SHP77 treated with DMSO at 0.1 percent for 48 hours (cell line): Measurements from ENCODE around the gene OCA2.

Source experiments
- DNase-seq: peaks from one replicate; lab custom pipeline; 2025; lab: John Stamatoyannopoulos, UW

Gene OCA2

GRCh38 chr15:27845535-27846369 is 253.4 kb downstream of the OCA2 start:
- no peak for DNase-seq

- DNase-seq, result no peak
Measured at GRCh38 chr15:27844018-27844666, 255.0 kb downstream of the OCA2 start.

- DNase-seq, result no peak
Measured at GRCh38 chr15:27843146-27843545, 256.0 kb downstream of the OCA2 start.

GRCh38 chr15:27842526-27842925 is 256.6 kb downstream of the OCA2 start:
- DNase-seq, result no peak

- DNase-seq, result no peak
Measured at GRCh38 chr15:27835233-27835939, 263.7 kb downstream of the OCA2 start.

- DNase-seq, result no peak
Measured at GRCh38 chr15:27834684-27835083, 264.4 kb downstream of the OCA2 start.

- no peak for DNase-seq
Measured at GRCh38 chr15:27833974-27834373, 265.1 kb downstream of the OCA2 start.

- no peak for DNase-seq
Measured at GRCh38 chr15:27833178-27833577, 265.9 kb downstream of the OCA2 start.

GRCh38 chr15:27832237-27832596 is 266.9 kb downstream of the OCA2 start:
- DNase-seq, result no peak

GRCh38 chr15:27831384-27832236 is 267.5 kb downstream of the OCA2 start:
- no peak for DNase-seq

- no peak for DNase-seq
Measured at GRCh38 chr15:27828746-27829145, 270.4 kb downstream of the OCA2 start.

- no peak for DNase-seq
Measured at GRCh38 chr15:27826902-27827714, 272.0 kb downstream of the OCA2 start.

GRCh38 chr15:27826411-27826810 is 272.7 kb downstream of the OCA2 start:
- DNase-seq, result no peak

- DNase-seq, result no peak
Measured at GRCh38 chr15:27824841-27825422, 274.2 kb downstream of the OCA2 start.

- DNase-seq, result no peak
Measured at GRCh38 chr15:27821273-27821672, 277.8 kb downstream of the OCA2 start.

GRCh38 chr15:27820722-27821121 is 278.4 kb downstream of the OCA2 start:
- DNase-seq, result no peak

GRCh38 chr15:27820232-27820631 is 278.9 kb downstream of the OCA2 start:
- DNase-seq, result no peak

- no peak for DNase-seq
Measured at GRCh38 chr15:27817258-27817657, 281.9 kb downstream of the OCA2 start.

GRCh38 chr15:27816790-27817189 is 282.3 kb downstream of the OCA2 start:
- DNase-seq, result no peak

GRCh38 chr15:27815035-27815434 is 284.1 kb downstream of the OCA2 start:
- no peak for DNase-seq

GRCh38 chr15:27813139-27813538 is 286.0 kb downstream of the OCA2 start:
- DNase-seq, result no peak
